HepG2 (cell line): ENCODE results near the gene SLC2A5. TPM values are rescaled to one million over a fixed set of nuclear protein-coding genes. Genes with fewer than 3 reads are reported as not detected.
A peak's percentile ranks its signal among the peaks of the same experiment; 100 is the strongest.

Source experiments
- ATAC-seq: fragments of 200-7000 bp; cut with Tn5 transposase; 3 replicates; pipeline ENCODE4 v1.9.1; 2020; ENCODE audit warnings: mild to moderate bottlenecking, moderate library complexity
- BruUV-seq: library from RNA; stranded (reverse); fragments of 400-500 nt; replicated peaks from 2 replicates; lab custom pipeline; 2021; lab: Mats Ljungman, UMichigan
- CTCF ChIA-PET: fragments of 300-600 bp; formaldehyde crosslinking; extraction: SDS; loops from one replicate; lab custom pipeline; 2021; ENCODE audit warnings: low total read pairs, inconsistent platforms, low intra/inter-chr PET ratio; lab: Yijun Ruan, JAX
- POLR2A ChIA-PET: fragments of 350-600 bp; sonication (Branson Sonifier 250); formaldehyde crosslinking; loops from one replicate; lab custom pipeline; 2020; ENCODE audit warnings: antibody characterized with exemption, inconsistent platforms; lab: Yijun Ruan, JAX
- DNase-seq: peaks from one replicate; pipeline ENCODE4 v3.0.0-alpha.2; 2015; ENCODE audit warnings: low spot score
- FAIRE-seq: peaks from 3 replicates; lab custom pipeline; 2011; peaks lifted over from hg19 to GRCh38; lab: Jason Lieb, UNC
- H2AFZ ChIP-seq: one replicate; pipeline ENCODE4 v1.6.1; 2011; ENCODE audit warnings: low read length, inconsistent platforms
- H3K27ac ChIP-seq: fragments of 300-600 bp; 3 replicates; pipeline ENCODE4 v1.8.0; 2011; ENCODE audit warnings: mixed run types, mild to moderate bottlenecking, mixed read lengths, low read length, inconsistent platforms; ENCODE audit not compliant: insufficient read depth; ENCODE audit errors: extremely low read length
- H3K27me3 ChIP-seq, 2 experiments: fragments of 200-600 bp in 1 of 2; 2 replicates in 1 of 2; 3 replicates in 1 of 2; pipeline versions ENCODE4 v1.6.0 to v1.8.0; 2011; ENCODE audit warnings: low read length in 2 of 2, mild to moderate bottlenecking in 2 of 2, moderate library complexity in 2 of 2, inconsistent platforms in 1 of 2; ENCODE audit not compliant: insufficient read depth in 2 of 2, control insufficient read depth in 1 of 2
- H3K36me3 ChIP-seq, 2 experiments: fragments of 200-600 bp in 1 of 2; replicated peaks in 1 of 2; 2 replicates in 1 of 2; 3 replicates in 1 of 2; pipeline versions ENCODE4 v1.5.1 to v1.8.0; 2011; ENCODE audit warnings: low read length in 2 of 2, inconsistent platforms in 1 of 2; ENCODE audit not compliant: insufficient read depth in 2 of 2, control insufficient read depth in 1 of 2
- H3K4me1 ChIP-seq: 2 replicates; pipeline ENCODE4 v1.5.1; 2012; ENCODE audit warnings: low read length, inconsistent platforms; ENCODE audit not compliant: insufficient read depth
- H3K4me2 ChIP-seq: 2 replicates; pipeline ENCODE4 v1.6.0; 2011; ENCODE audit warnings: low read depth, low read length, inconsistent platforms
- H3K4me3 ChIP-seq, 3 experiments: fragments of 200-600 bp in 1 of 3; sonication (generic), shearing (Covaris generic) in 1 of 3; replicated peaks in 1 of 3; 2 replicates each; pipeline ENCODE4 v1.5.1; 2011 to 2016; ENCODE audit warnings: low read length in 3 of 3, inconsistent platforms in 2 of 3, low read depth in 2 of 3, mild to moderate bottlenecking in 2 of 3, control low read depth in 1 of 3, mixed read lengths in 1 of 3; ENCODE audit not compliant: insufficient read depth in 1 of 3
- H3K79me2 ChIP-seq: one replicate; pipeline ENCODE4 v1.6.1; 2011; ENCODE audit warnings: low read length, inconsistent platforms; ENCODE audit not compliant: insufficient read depth
- H3K9ac ChIP-seq: 2 replicates; pipeline ENCODE4 v1.6.0; 2011; ENCODE audit warnings: mild to moderate bottlenecking, low read depth, low read length, inconsistent platforms; ENCODE audit not compliant: insufficient read depth
- H3K9me3 ChIP-seq: 2 replicates; pipeline ENCODE4 v1.5.1; 2012; ENCODE audit warnings: mild to moderate bottlenecking, low read length
- H4K20me1 ChIP-seq: 2 replicates; pipeline ENCODE4 v1.6.0; 2011; ENCODE audit warnings: inconsistent platforms, mild to moderate bottlenecking, low read length, moderate library complexity; ENCODE audit not compliant: insufficient read depth
- EEA1 ChIP-seq: sonication (generic); formaldehyde crosslinking; IDR thresholded peaks from 2 replicates; pipeline ENCODE4 v1.5.1; 2020; ENCODE audit warnings: mild to moderate bottlenecking, missing genetic modification reagents, borderline replicate concordance
- HOXA7 ChIP-seq: sonication (generic); formaldehyde crosslinking; IDR thresholded peaks from 2 replicates; pipeline ENCODE4 v1.8.1; 2022; ENCODE audit warnings: mild to moderate bottlenecking, missing genetic modification reagents, moderate library complexity
- ISL2 ChIP-seq: sonication (generic); formaldehyde crosslinking; IDR thresholded peaks from 2 replicates; pipeline ENCODE4 v1.5.0; 2020; ENCODE audit warnings: missing genetic modification reagents
- MAFF ChIP-seq: IDR thresholded peaks from 2 replicates; pipeline ENCODE4 v1.6.1; 2011; ENCODE audit warnings: low read depth, low read length, improper control_type of control experiment
- MED1 ChIP-seq: sonication (generic); formaldehyde crosslinking; IDR thresholded peaks from 2 replicates; pipeline ENCODE4 v1.4.0; 2020; ENCODE audit warnings: missing genetic modification reagents
- NR3C1 ChIP-seq: sonication (generic); formaldehyde crosslinking; IDR thresholded peaks from 2 replicates; pipeline ENCODE4 v1.4.0; 2020; ENCODE audit warnings: missing genetic modification reagents
- PATZ1 ChIP-seq: sonication (generic); formaldehyde crosslinking; IDR thresholded peaks from 2 replicates; pipeline ENCODE4 v1.4.0; 2020; ENCODE audit warnings: missing genetic modification reagents
- SIX4 ChIP-seq: sonication (generic); formaldehyde crosslinking; IDR thresholded peaks from 2 replicates; pipeline ENCODE4 v1.4.0; 2020; ENCODE audit warnings: missing genetic modification reagents
- ZNF20 ChIP-seq: sonication (generic); formaldehyde crosslinking; IDR thresholded peaks from 2 replicates; pipeline ENCODE4 v1.4.0; 2020; ENCODE audit warnings: mild to moderate bottlenecking, moderate library complexity, missing genetic modification reagents
- ZNF503 ChIP-seq: sonication (generic); formaldehyde crosslinking; IDR thresholded peaks from 2 replicates; pipeline ENCODE4 v1.4.0; 2020; ENCODE audit warnings: missing genetic modification reagents
- ZNF576 ChIP-seq: sonication (generic); formaldehyde crosslinking; IDR thresholded peaks from 2 replicates; pipeline ENCODE4 v1.4.0; 2020; ENCODE audit warnings: mild to moderate bottlenecking, missing genetic modification reagents
- ZNF768 ChIP-seq: sonication (generic); formaldehyde crosslinking; IDR thresholded peaks from 2 replicates; pipeline ENCODE4 v1.4.0; 2020; ENCODE audit warnings: missing genetic modification reagents
- ZSCAN29 ChIP-seq: sonication (generic); formaldehyde crosslinking; conservative IDR thresholded peaks from 2 replicates; pipeline ENCODE4 v1.4.0; 2020; ENCODE audit warnings: mild to moderate bottlenecking, missing genetic modification reagents
- WGBS: methylation state at CpG from one replicate; pipeline ENCODE4 v1.1.6; 2017; ENCODE audit warnings: low lambda C conversion rate; 5-methylcytosine and 5-hydroxymethylcytosine counted together
- in situ Hi-C: cut with HindIII; loops from 2 replicates; pipeline ENCODE4 v1.10.0; 2017; ENCODE audit warnings: low pct_unique_long_range_greater_than_20kb; ENCODE audit not compliant: extremely low pct_ligation_motif_present
- intact Hi-C: fragments of 100-400 bp; cut with micrococcal nuclease; formaldehyde crosslinking; loops from one replicate; pipeline ENCODE4 v1.10.0; 2022; ENCODE audit not compliant: unreplicated experiment
- polyA plus RNA-seq, 8 experiments: library from polyadenylated mRNA; depleted of rRNA in 3 of 8; stranded (reverse) in 7 of 8; unstranded in 1 of 8; fragments of >200 nt; fragmentation: Illumina TruSeq in 4 of 8; extraction: Trizol in 4 of 8; gene quantifications; 2 replicates each; pipeline versions ENCODE4 v1.2.1 to v1.2.3, GENCODE V29; 2011 to 2016; ENCODE audit warnings: low read depth in 4 of 8, missing spikeins in 1 of 8, mixed read lengths in 1 of 8; ENCODE audit not compliant: insufficient read depth in 1 of 8
- total RNA-seq, 5 experiments: library from RNA; depleted of rRNA; stranded (reverse); fragments of >200 nt; fragmentation: Illumina TruSeq; extraction: Trizol; gene quantifications; 2 replicates each; pipeline ENCODE4 v1.2.3, GENCODE V29; 2016; ENCODE audit warnings: low read depth in 1 of 5
- TF ChIP-seq, protein P1 (sequence below): sonication (generic); formaldehyde crosslinking; IDR thresholded peaks from 2 replicates; pipeline ENCODE4 v1.4.0; 2020; ENCODE audit warnings: mild to moderate bottlenecking, missing genetic modification reagents
- TF ChIP-seq, protein P2 (sequence below): sonication (generic); formaldehyde crosslinking; IDR thresholded peaks from 2 replicates; pipeline ENCODE4 v1.4.0; 2020; ENCODE audit warnings: mild to moderate bottlenecking, missing genetic modification reagents, borderline replicate concordance

SLC2A5 gene
- total and polyA plus RNA-seq, 2 of the 13 experiments (the other 11 are each of a cell fraction or from before 2014, with no cell fraction given) = 0.04 to 0.54 TPM

GRCh38 chr1:8989821-8990220, 79.6 kb downstream of the SLC2A5 start:
- no peak overlapping the region for H2AFZ ChIP-seq
- H4K20me1 ChIP-seq = no peaks in the 10 kb centered on the region
- no peak overlapping the region for H3K27ac ChIP-seq
- intact Hi-C loops = loop anchor here (2.0 kb wide), 1 partner anchor 131 kb away; no protein-coding TSS in a partner anchor
- WGBS = 4% methylated on average over 4 of the region's 4 CpGs
- no TSS peak for BruUV-seq
- in situ Hi-C loops = loop anchor here (5.0 kb wide), 1 partner anchor 68 kb away; no protein-coding TSS in a partner anchor
- peaks cover 71% of the 10 kb centered on the region for H3K4me1 ChIP-seq
- peak overlapping the region; percentile 42 for H3K4me2 ChIP-seq
- H3K27me3 ChIP-seq = peaks cover 0 to 4% of the 10 kb centered on the region in 2 experiments; a peak in 1 of 5 replicates
- no peaks in the 10 kb centered on the region for H3K36me3 ChIP-seq
- no peak overlapping the region for H3K9ac ChIP-seq
- POLR2A ChIA-PET = interaction anchor here (1.2 kb wide), 1 partner anchor 125 kb away, joined by 3 read pairs; no protein-coding TSS in a partner anchor
- peak; percentile 58 for ATAC-seq
- DNase-seq = no peak
- H3K4me3 ChIP-seq = peak overlapping the region in 1 of 3 experiments; percentile 12; a peak in 1 of 6 replicates
- FAIRE-seq = no peak
- CTCF ChIA-PET = no interaction called here
- H3K79me2 ChIP-seq = no peaks in the 10 kb centered on the region
- no peaks in the 10 kb centered on the region for H3K9me3 ChIP-seq
- TF ChIP-seq ZNF576 (CRISPR knock-in tag) (no peak), MAFF (no peak), PATZ1 (CRISPR knock-in tag) (peak; percentile 67), ISL2 (no peak), MED1 (0 out of 2 replicates have a peak, but pooled peaks have one; percentile 28), ZNF768 (CRISPR knock-in tag) (peak; percentile 22; the same call in 1 of the 2 replicates), ZNF20 (CRISPR knock-in tag) (no peak), HOXA7 (no peak), NR3C1 (CRISPR knock-in tag) (no peak), ZSCAN29 (CRISPR knock-in tag) (no peak), EEA1 (CRISPR knock-in tag) (no peak), SIX4 (CRISPR knock-in tag) (no peak), ZNF503 (CRISPR knock-in tag) (no peak)
- TF ChIP-seq, protein P1, sequence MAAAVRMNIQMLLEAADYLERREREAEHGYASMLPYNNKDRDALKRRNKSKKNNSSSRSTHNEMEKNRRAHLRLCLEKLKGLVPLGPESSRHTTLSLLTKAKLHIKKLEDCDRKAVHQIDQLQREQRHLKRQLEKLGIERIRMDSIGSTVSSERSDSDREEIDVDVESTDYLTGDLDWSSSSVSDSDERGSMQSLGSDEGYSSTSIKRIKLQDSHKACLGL (CRISPR knock-in tag) = no peak
- TF ChIP-seq, protein P2, sequence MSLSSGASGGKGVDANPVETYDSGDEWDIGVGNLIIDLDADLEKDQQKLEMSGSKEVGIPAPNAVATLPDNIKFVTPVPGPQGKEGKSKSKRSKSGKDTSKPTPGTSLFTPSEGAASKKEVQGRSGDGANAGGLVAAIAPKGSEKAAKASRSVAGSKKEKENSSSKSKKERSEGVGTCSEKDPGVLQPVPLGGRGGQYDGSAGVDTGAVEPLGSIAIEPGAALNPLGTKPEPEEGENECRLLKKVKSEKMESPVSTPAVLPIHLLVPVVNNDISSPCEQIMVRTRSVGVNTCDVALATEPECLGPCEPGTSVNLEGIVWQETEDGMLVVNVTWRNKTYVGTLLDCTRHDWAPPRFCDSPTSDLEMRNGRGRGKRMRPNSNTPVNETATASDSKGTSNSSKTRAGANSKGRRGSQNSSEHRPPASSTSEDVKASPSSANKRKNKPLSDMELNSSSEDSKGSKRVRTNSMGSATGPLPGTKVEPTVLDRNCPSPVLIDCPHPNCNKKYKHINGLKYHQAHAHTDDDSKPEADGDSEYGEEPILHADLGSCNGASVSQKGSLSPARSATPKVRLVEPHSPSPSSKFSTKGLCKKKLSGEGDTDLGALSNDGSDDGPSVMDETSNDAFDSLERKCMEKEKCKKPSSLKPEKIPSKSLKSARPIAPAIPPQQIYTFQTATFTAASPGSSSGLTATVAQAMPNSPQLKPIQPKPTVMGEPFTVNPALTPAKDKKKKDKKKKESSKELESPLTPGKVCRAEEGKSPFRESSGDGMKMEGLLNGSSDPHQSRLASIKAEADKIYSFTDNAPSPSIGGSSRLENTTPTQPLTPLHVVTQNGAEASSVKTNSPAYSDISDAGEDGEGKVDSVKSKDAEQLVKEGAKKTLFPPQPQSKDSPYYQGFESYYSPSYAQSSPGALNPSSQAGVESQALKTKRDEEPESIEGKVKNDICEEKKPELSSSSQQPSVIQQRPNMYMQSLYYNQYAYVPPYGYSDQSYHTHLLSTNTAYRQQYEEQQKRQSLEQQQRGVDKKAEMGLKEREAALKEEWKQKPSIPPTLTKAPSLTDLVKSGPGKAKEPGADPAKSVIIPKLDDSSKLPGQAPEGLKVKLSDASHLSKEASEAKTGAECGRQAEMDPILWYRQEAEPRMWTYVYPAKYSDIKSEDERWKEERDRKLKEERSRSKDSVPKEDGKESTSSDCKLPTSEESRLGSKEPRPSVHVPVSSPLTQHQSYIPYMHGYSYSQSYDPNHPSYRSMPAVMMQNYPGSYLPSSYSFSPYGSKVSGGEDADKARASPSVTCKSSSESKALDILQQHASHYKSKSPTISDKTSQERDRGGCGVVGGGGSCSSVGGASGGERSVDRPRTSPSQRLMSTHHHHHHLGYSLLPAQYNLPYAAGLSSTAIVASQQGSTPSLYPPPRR (CRISPR knock-in tag) = no peak
